ENCODE measurements around the gene ADCY10.
"Not testable (repeated sequence)": the region's sequence is repeated elsewhere in the genome, so short reads cannot be mapped to it uniquely, and the experiment has no call there.

ADCY10 gene

GRCh38 chr1:167913895-167914496 is at the start of gene ADCY10:
TSS of gene ADCY10 (minus strand) at chr1:167914134. CDS start at chr1:167905140, 8,994 bp downstream.
- DNase-seq, result no peak

GRCh38 chr1:167957710-167958109 is 43.8 kb upstream of the ADCY10 start:
- DNase-seq, result no peak

GRCh38 chr1:167955915-167956314 is 42.0 kb upstream of the ADCY10 start:
- DNase-seq, result no peak

- no peak for DNase-seq
These were observed 36.6 kb upstream of the ADCY10 start for GRCh38 chr1:167950569-167950968.

- no peak for DNase-seq
These were observed 35.9 kb upstream of the ADCY10 start for GRCh38 chr1:167949785-167950184.

- DNase-seq, result no peak
These were observed 33.8 kb upstream of the ADCY10 start for GRCh38 chr1:167947733-167948132.

GRCh38 chr1:167943541-167943940 is 29.6 kb upstream of the ADCY10 start:
- DNase-seq, result no peak

GRCh38 chr1:167940264-167940663 is 26.3 kb upstream of the ADCY10 start:
- DNase-seq, result no peak

- DNase-seq, result no peak
These were observed 24.2 kb upstream of the ADCY10 start for GRCh38 chr1:167938080-167938636.

GRCh38 chr1:167937709-167938010 is 23.7 kb upstream of the ADCY10 start:
- no peak for DNase-seq

- DNase-seq, result peak; percentile 70
These were observed 23.2 kb upstream of the ADCY10 start, which contains the start of gene MPC2 for GRCh38 chr1:167936930-167937708. TSS of gene MPC2 (minus strand) at chr1:167937072. CDS start at chr1:167935841, 1,231 bp downstream.

GRCh38 chr1:167936068-167936929 is 22.4 kb upstream of the ADCY10 start, which contains the start of gene DCAF6:
TSS of gene DCAF6 (plus strand) at chr1:167936683. CDS start at chr1:167936912, 229 bp downstream.
- peak; percentile 99 for DNase-seq

GRCh38 chr1:167935216-167936067 is 21.5 kb upstream of the ADCY10 start:
- DNase-seq, result no peak

GRCh38 chr1:167934426-167935215 is 20.7 kb upstream of the ADCY10 start:
- no peak for DNase-seq

- DNase-seq, result no peak
These were observed 19.9 kb upstream of the ADCY10 start for GRCh38 chr1:167933788-167934187.

GRCh38 chr1:167929725-167930124 is 15.8 kb upstream of the ADCY10 start:
- DNase-seq, result no peak

- DNase-seq, result not testable (repeated sequence)
These were observed 15.0 kb upstream of the ADCY10 start for GRCh38 chr1:167928919-167929318.

- no peak for DNase-seq
These were observed 14.5 kb upstream of the ADCY10 start for GRCh38 chr1:167928457-167928852.

GRCh38 chr1:167927046-167927754 is 13.3 kb upstream of the ADCY10 start:
- DNase-seq, result no peak

- no peak for DNase-seq
These were observed 12.6 kb upstream of the ADCY10 start for GRCh38 chr1:167926486-167926997.

Measured in CD4-positive, alpha-beta T cell treated with Interleukin-15 for 1 hour (primary cell).